Measurements from ENCODE around the gene PHRF1. TPM values are rescaled to one million over a fixed set of nuclear protein-coding genes. Genes with fewer than 3 reads are reported as not detected.

Gene PHRF1
- total and polyA plus RNA-seq, 2 of the 4 experiments (the other 2 are of a cell fraction) = 10.9 to 17.5 TPM

GRCh38 chr11:624705-625635, 48.7 kb downstream of the PHRF1 start, which contains the start of gene CDHR5:
Gene CDHR5, minus strand, starts transcription at chr11:624955. Its CDS starts 53 bp downstream, at chr11:624902.
- Histone ChIP-seq H3K79me1 (ENCODE audit: low read depth in 1 of 2, low read length in 2 of 2) (no peaks in the 10 kb centered on the region), H3K4me3 (ENCODE audit: insufficient read depth, low read depth, low read length) (no peak within 1 kb of the TSS), H3K4me2 (ENCODE audit: low read depth, low read length) (no peak within 1 kb of the TSS), H2BK120ac (ENCODE audit: low read depth, low read length) (no peak within 1 kb of the TSS), H3K23ac (ENCODE audit: low read depth, low read length) (no peak within 1 kb of the TSS), H3K18ac (ENCODE audit: low read depth, low read length) (no peak within 1 kb of the TSS), H3K27ac (ENCODE audit: insufficient read depth, low read length) (no peak within 1 kb of the TSS), H2AK5ac (ENCODE audit: low read depth, low read length) (no peak within 1 kb of the TSS), H2BK5ac (ENCODE audit: low read depth, low read length, poor library complexity, severe bottlenecking) (no peak within 1 kb of the TSS), H4K20me1 (ENCODE audit: insufficient read depth, low read length) (peaks cover 6% of the 10 kb centered on the region), H3K14ac (replicated peaks; ENCODE audit: low read depth, low read length) (no peak within 1 kb of the TSS), H4K8ac (ENCODE audit: low read depth in 2 of 2, low read length in 2 of 2) (no peak within 1 kb of the TSS), H3K9me1 (ENCODE audit: insufficient read depth, low read length) (peaks cover 8% of the 10 kb centered on the region; the same call in 1 of the 2 replicates), H2AK9ac (replicated peaks; ENCODE audit: low read depth, low read length, poor library complexity) (no peak within 1 kb of the TSS), H4K91ac (ENCODE audit: insufficient read depth, low read depth, low read length) (no peak within 1 kb of the TSS), H3K36me3 (ENCODE audit: control insufficient read depth, insufficient read depth, low read length) (peaks cover 2% of the 10 kb centered on the region; the same call in 1 of the 2 replicates), H3K9me3 (ENCODE audit: control insufficient read depth, insufficient read depth, low read length) (no peaks in the 10 kb centered on the region), H3K9ac (ENCODE audit: low read depth, low read length) (no peak within 1 kb of the TSS), H4K5ac (ENCODE audit: low read depth, low read length) (no peak within 1 kb of the TSS), H2BK15ac (ENCODE audit: low read depth, low read length) (no peak within 1 kb of the TSS), H3K27me3 (ENCODE audit: control insufficient read depth, insufficient read depth, low read length) (peaks cover 2% of the 10 kb centered on the region; the same call in 1 of the 2 replicates), H3K4ac (ENCODE audit: low read depth, low read length) (no peak within 1 kb of the TSS), H3K56ac (ENCODE audit: extremely low read depth, insufficient read depth, low read length) (no peak within 1 kb of the TSS), H2AFZ (replicated peaks; ENCODE audit: low read length, poor library complexity) (no peak within 1 kb of the TSS), H2BK20ac (ENCODE audit: low read depth, low read length) (no peak within 1 kb of the TSS), H3K4me1 (ENCODE audit: control insufficient read depth, insufficient read depth, low read length) (peaks cover 4% of the 10 kb centered on the region; the same call in 1 of the 2 replicates)
- DNase-seq = no peak
- intact Hi-C loops (cut with micrococcal nuclease) = no loop called here
- ATAC-seq (ENCODE audit: low read depth) = no peak
- ChIA-PET POLR2A (ENCODE audit: unreplicated experiment) (no interaction called here), CTCF (no interaction called here)
- no TSS peak for BruUV-seq (replicated peaks)
- 92% methylated on average over 13 of the region's 33 CpGs; no CpG with 5 or more reads in 1 of the 2 experiments for WGBS, 2 experiments (ENCODE audit: extremely low coverage in 2 of 2, insufficient read length in 1 of 2)
- in situ Hi-C loops (cut with MboI; ENCODE audit: low sequenced_read_pairs) = no loop called here
- dilution Hi-C loops (cut with HindIII; ENCODE audit: low sequenced_read_pairs, unreplicated experiment) = no loop called here
- TF ChIP-seq CEBPB (IDR thresholded peaks at IDR 0.05; ENCODE audit: low read depth, low read length) (no peak), USF2 (IDR thresholded peaks at IDR 0.05; ENCODE audit: low read depth, low read length) (no peak), MAZ (IDR thresholded peaks at IDR 0.05; ENCODE audit: borderline replicate concordance, low read depth, low read length) (no peak), BHLHE40 (IDR thresholded peaks at IDR 0.05; ENCODE audit: low read depth, low read length) (no peak), RCOR1 (IDR thresholded peaks at IDR 0.05; ENCODE audit: insufficient replicate concordance, low read length) (no peak), RAD21 (IDR thresholded peaks at IDR 0.05; ENCODE audit: low read length) (no peak), RFX5 (IDR thresholded peaks at IDR 0.05; ENCODE audit: low read depth, low read length) (no peak), FOS (IDR thresholded peaks at IDR 0.05; ENCODE audit: low read depth, low read length) (no peak), CHD1 (IDR thresholded peaks at IDR 0.05; ENCODE audit: low read depth, low read length) (no peak), MAFK (IDR thresholded peaks at IDR 0.05; ENCODE audit: low read depth, low read length) (no peak), MXI1 (IDR thresholded peaks at IDR 0.05; ENCODE audit: borderline replicate concordance, low read depth, low read length) (no peak), POLR2A (IDR thresholded peaks at IDR 0.05; ENCODE audit: low read depth, low read length) (no peak), CTCF (conservative IDR thresholded peaks at IDR 0.05; ENCODE audit: low read depth, low read length) (no peak), SMC3 (IDR thresholded peaks at IDR 0.05; ENCODE audit: low read depth, low read length) (no peak), NFE2L2 (IDR thresholded peaks at IDR 0.05; ENCODE audit: low read depth, low read length) (no peak)

All from IMR-90 (cell line).